ENCODE measurements around the gene PRR12. TPM values are rescaled to one million over a fixed set of nuclear protein-coding genes. Genes with fewer than 3 reads are reported as not detected.
A peak's percentile ranks its signal among the peaks of the same experiment; 100 is the strongest.

PRR12 gene
- total RNA-seq, 1 experiment from 2014 or later, result 4.7 TPM

- DNase-seq (ENCODE audit: low spot score), result no peak
Observed at GRCh38 chr19:49643466-49643865, 52.5 kb downstream of the PRR12 start.

GRCh38 chr19:49645592-49645991 lies 54.6 kb downstream of the PRR12 start:
- no peak for DNase-seq (ENCODE audit: low spot score)

- no peak for DNase-seq (ENCODE audit: low spot score)
Observed at GRCh38 chr19:49645995-49646394, 55.0 kb downstream of the PRR12 start.

GRCh38 chr19:49646586-49646985 lies 55.6 kb downstream of the PRR12 start:
- no peak for DNase-seq (ENCODE audit: low spot score)

- no peak for DNase-seq (ENCODE audit: low spot score)
Observed at GRCh38 chr19:49651029-49651819, 60.2 kb downstream of the PRR12 start.

- DNase-seq (ENCODE audit: low spot score), result no peak
Observed at GRCh38 chr19:49651820-49652550, 61.0 kb downstream of the PRR12 start.

GRCh38 chr19:49652551-49653465 lies 61.8 kb downstream of the PRR12 start:
- DNase-seq (ENCODE audit: low spot score), result no peak

GRCh38 chr19:49653466-49653806 lies 62.5 kb downstream of the PRR12 start:
- no peak for DNase-seq (ENCODE audit: low spot score)

- no peak for DNase-seq (ENCODE audit: low spot score)
Observed at GRCh38 chr19:49654581-49654980, 63.6 kb downstream of the PRR12 start.

- DNase-seq (ENCODE audit: low spot score), result no peak
Observed at GRCh38 chr19:49655570-49656455, 64.8 kb downstream of the PRR12 start.

GRCh38 chr19:49656456-49657109 lies 65.6 kb downstream of the PRR12 start:
- no peak for DNase-seq (ENCODE audit: low spot score)

- DNase-seq (ENCODE audit: low spot score), result no peak
Observed at GRCh38 chr19:49657493-49658138, 66.6 kb downstream of the PRR12 start.

- DNase-seq (ENCODE audit: low spot score), result no peak
Observed at GRCh38 chr19:49658139-49658517, 67.1 kb downstream of the PRR12 start.

GRCh38 chr19:49658566-49659442 lies 67.8 kb downstream of the PRR12 start:
- DNase-seq (ENCODE audit: low spot score), result no peak

GRCh38 chr19:49660338-49660961 lies 69.5 kb downstream of the PRR12 start:
- no peak for DNase-seq (ENCODE audit: low spot score)

- no peak for DNase-seq (ENCODE audit: low spot score)
Observed at GRCh38 chr19:49662011-49662410, 71.0 kb downstream of the PRR12 start.

GRCh38 chr19:49663224-49663623 lies 72.2 kb downstream of the PRR12 start:
- no peak for DNase-seq (ENCODE audit: low spot score)

GRCh38 chr19:49664171-49665035 lies 73.4 kb downstream of the PRR12 start:
- peak; percentile 74 for DNase-seq (ENCODE audit: low spot score)
